CD1c-positive myeloid dendritic cell (primary cell): Measurements from ENCODE around the gene PPP3R2.
A peak's percentile ranks its signal among the peaks of the same experiment; 100 is the strongest.
"Not testable (repeated sequence)": the region's sequence is repeated elsewhere in the genome, so short reads cannot be mapped to it uniquely, and the experiment has no call there.

Experiments
- DNase-seq: peaks from one replicate; pipeline ENCODE4 v3.0.0-alpha.2; 2016; ENCODE audit errors: extremely low spot score

Gene PPP3R2

GRCh38 chr9:101594796-101595195, at the start of gene PPP3R2:
TSS of gene PPP3R2 (minus strand) at chr9:101594969. CDS start at chr9:101594921, 48 bp downstream.
- no peak for DNase-seq

GRCh38 chr9:101639785-101640665, 45.3 kb upstream of the PPP3R2 start:
- no peak for DNase-seq

GRCh38 chr9:101639311-101639710, 44.5 kb upstream of the PPP3R2 start:
- no peak for DNase-seq

GRCh38 chr9:101636247-101636646, 41.5 kb upstream of the PPP3R2 start:
- DNase-seq: peak; percentile 58

GRCh38 chr9:101635473-101635872, 40.7 kb upstream of the PPP3R2 start:
- no peak for DNase-seq

GRCh38 chr9:101634741-101635409, 40.1 kb upstream of the PPP3R2 start:
- no peak for DNase-seq

DNA sequence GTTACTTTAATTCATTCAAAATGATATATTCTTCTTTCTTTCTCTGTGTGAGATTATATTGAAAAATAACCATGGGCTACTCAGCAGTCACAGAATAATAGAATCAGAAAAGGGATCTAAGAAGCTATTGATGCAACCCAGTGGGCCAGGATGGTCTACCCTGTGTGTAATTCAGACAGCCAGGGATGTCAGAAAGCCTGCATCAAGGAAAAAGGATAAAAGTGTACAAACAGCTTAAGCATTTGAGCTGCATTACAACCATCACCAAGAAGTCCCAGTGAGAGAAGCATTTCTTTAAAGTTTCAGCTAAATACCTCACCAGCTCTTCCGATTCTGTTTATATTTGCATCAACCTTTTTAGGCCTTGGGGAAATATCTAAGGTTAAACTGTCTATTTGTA, 37.8 kb upstream of the PPP3R2 start:
- no peak for DNase-seq

- DNase-seq: no peak
These were observed 37.1 kb upstream of the PPP3R2 start for GRCh38 chr9:101631892-101632291.

DNA sequence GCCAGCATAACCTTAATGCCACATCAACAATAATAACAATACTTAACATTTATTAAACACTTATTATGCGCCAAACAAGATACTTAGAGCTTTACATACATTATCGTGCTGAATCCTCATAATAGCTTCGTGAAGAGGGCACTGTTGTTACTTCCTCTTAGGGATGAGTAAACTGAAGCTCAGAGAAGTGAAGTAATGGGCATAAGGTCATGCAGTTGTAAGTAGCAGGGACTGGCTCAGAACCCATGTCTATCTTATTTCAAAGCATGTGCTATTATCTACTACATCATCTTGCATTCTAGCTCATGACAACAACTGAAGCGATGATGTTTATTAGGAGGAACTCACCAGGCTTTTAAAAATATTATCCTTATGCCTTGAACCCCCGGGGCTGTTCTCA, 34.9 kb upstream of the PPP3R2 start:
- DNase-seq: peak; percentile 55

- DNase-seq: no peak
These were observed 33.4 kb upstream of the PPP3R2 start for GRCh38 chr9:101628173-101628572.

DNA sequence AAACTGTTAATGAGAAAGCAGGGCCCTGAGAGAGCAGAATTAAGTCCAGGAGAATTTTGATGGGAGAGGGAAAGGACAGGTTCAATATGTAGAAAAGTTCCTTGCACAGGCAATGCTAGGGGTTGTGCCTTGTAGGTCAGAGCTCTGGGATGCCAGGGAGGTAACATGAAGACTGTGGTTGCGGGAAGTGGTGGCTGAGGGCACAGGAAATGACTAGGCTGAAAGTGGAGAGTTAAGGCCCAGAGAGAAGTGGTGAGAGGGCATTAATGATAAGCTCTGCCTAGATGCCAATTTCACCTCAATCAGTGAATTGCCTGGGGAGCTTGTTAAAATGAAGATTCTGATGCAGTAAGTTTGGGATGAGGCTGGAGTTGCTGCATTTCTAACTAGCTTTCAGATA, 31.5 kb upstream of the PPP3R2 start:
- no peak for DNase-seq

DNA sequence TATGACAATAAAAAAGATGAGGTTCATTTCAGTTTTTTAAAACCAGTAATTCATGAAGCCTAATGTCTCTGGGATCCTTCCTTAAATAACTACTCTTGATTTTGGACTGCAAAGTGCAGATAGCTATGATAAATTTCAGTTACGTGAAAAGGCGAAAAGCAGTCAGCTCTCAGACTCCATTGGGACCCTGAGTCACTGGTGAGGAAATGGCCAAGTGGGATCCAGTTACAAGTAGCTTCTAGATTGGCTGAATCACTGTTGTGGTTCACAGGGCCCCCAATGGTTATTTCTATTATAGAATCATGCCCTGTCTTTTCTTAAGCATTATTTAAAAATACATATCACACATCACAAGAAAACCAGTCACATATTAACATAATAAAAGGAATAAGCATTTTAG, 31.1 kb upstream of the PPP3R2 start:
- DNase-seq: no peak

DNA sequence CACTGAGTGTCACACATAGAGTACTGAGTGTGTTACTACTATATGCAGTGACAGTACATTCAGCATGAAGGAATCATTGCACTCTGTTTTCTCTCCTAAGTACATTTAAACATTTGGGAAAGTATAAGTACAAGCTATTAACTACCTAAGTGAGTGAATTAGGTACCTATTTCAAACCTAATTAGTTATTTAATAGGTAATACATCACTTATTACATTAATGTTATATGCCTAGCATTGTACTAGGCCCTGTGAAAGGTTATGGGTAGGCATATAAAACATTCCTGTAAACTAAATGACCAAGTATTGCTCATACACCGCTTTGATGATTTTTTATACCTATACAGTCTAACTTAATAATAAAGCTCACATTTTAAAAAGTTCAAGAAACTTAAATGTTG, 25.7 kb upstream of the PPP3R2 start:
- DNase-seq: no peak

- DNase-seq: no peak
These were observed 23.9 kb upstream of the PPP3R2 start for GRCh38 chr9:101618698-101619097.

GRCh38 chr9:101605547-101605946, 10.8 kb upstream of the PPP3R2 start:
- no peak for DNase-seq

- no peak for DNase-seq
These were observed 9.5 kb upstream of the PPP3R2 start for GRCh38 chr9:101604296-101604695.

GRCh38 chr9:101601904-101602765, 7.4 kb upstream of the PPP3R2 start:
- peak; percentile 57 for DNase-seq

DNA sequence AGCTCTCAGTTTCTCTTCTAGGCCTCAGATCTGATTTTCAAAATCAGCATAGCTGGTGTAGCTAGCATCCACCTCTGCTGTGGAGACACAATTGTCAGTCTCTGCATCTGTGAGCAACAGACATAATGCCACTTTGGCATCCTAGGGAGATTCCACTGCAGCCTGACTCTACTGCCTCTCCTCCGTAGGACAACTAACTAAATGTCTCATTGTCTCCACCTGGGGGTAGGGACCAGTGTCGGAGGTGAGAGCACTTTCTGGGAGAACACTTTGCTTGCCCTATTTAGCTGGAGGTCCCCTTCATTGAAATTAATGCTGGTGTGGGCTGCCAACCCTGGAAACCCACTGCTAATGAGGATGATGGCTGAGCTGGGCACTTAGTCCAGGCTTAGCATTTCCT, 1.4 kb downstream of the PPP3R2 start:
- no peak for DNase-seq

DNA sequence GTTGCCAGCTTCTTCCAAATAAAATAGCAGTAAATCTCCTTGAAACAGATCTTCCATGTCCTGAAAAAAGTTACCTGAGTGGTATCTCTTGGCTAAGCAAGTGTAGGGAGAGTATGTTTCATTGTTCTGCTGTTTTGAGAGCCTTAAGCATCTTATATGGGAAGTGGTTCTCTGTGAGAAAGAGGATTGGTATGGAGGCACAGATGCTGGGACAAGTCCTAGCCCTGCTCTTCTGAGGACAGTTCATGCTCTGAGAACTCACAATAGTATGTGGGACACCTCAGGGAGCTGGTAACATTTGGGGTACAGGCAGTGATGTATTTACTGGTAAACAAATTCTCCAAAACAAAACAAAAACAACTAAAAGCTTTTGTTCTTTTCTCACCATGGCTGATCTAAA, 2.0 kb downstream of the PPP3R2 start:
- DNase-seq: no peak

- DNase-seq: no peak
These were observed 2.9 kb downstream of the PPP3R2 start for GRCh38 chr9:101591787-101592446.

- no peak for DNase-seq
These were observed 3.9 kb downstream of the PPP3R2 start for GRCh38 chr9:101590901-101591300.

GRCh38 chr9:101590074-101590473, 4.7 kb downstream of the PPP3R2 start:
- DNase-seq: not testable (repeated sequence)
